SK-N-SH (cell line): ENCODE results near the gene OR6C4. TPM values are rescaled to one million over a fixed set of nuclear protein-coding genes. Genes with fewer than 3 reads are reported as not detected.
"Not testable (repeated sequence)": the region's sequence is repeated elsewhere in the genome, so short reads cannot be mapped to it uniquely, and the experiment has no call there.

ENCODE experiments used
- CTCF ChIA-PET: fragments of 300-600, 350-600 bp; formaldehyde crosslinking; extraction: SDS; loops from one replicate; lab custom pipeline; 2021; lab: Yijun Ruan, JAX
- POLR2A ChIA-PET: fragments of 350-600 bp; sonication (Branson Sonifier 250); formaldehyde crosslinking; extraction: SDS; loops from one replicate; lab custom pipeline; 2020; ENCODE audit warnings: antibody characterized with exemption, inconsistent platforms; lab: Yijun Ruan, JAX
- DNase-seq: peaks from one replicate; pipeline ENCODE4 v3.0.0; 2012
- H2AFZ ChIP-seq: fragments of 200-600 bp; sonication (generic); 2 replicates; pipeline ENCODE4 v1.8.1; 2016; ENCODE audit warnings: antibody characterized with exemption, mild to moderate bottlenecking, low read depth
- H3F3A ChIP-seq: fragments of 200-600 bp; sonication (generic); replicated peaks from 2 replicates; pipeline ENCODE3; 2016; ENCODE audit warnings: antibody characterized with exemption, mild to moderate bottlenecking; ENCODE audit not compliant: insufficient read depth
- H3K27ac ChIP-seq, 2 experiments: fragments of 200-500 bp in 1 of 2; fragments of 200-600 bp in 1 of 2; sonication (Bioruptor generic) in 1 of 2; sonication (generic), shearing (Covaris generic) in 1 of 2; 2 replicates each; pipeline versions ENCODE4 v1.5.1 to v1.6.1; 2014 to 2016; ENCODE audit warnings: low read depth in 2 of 2, inconsistent platforms in 1 of 2, low read length in 1 of 2, mild to moderate bottlenecking in 1 of 2, mixed read lengths in 1 of 2
- H3K27me3 ChIP-seq: fragments of 200-600 bp; sonication (generic), shearing (Covaris generic); 2 replicates; pipeline ENCODE4 v1.6.1; 2016; ENCODE audit warnings: mixed run types; ENCODE audit not compliant: insufficient read depth
- H3K36me3 ChIP-seq, 2 experiments: fragments of 200-500 bp in 1 of 2; fragments of 200-600 bp in 1 of 2; sonication (Bioruptor generic) in 1 of 2; sonication (generic) in 1 of 2; replicated peaks in 1 of 2; 2 replicates each; pipeline versions ENCODE3 to v1.5.1; 2014 to 2016; ENCODE audit warnings: low read length in 1 of 2, mild to moderate bottlenecking in 1 of 2; ENCODE audit not compliant: insufficient read depth in 2 of 2, control insufficient read depth in 1 of 2
- H3K4me1 ChIP-seq, 2 experiments: fragments of 200-500 bp in 1 of 2; fragments of 200-600 bp in 1 of 2; sonication (Bioruptor generic) in 1 of 2; sonication (generic), shearing (Covaris generic) in 1 of 2; 2 replicates each; pipeline versions ENCODE4 v1.5.1 to v1.6.1; 2014 to 2016; ENCODE audit warnings: low read depth in 1 of 2, low read length in 1 of 2, mixed run types in 1 of 2; ENCODE audit not compliant: insufficient read depth in 2 of 2, control insufficient read depth in 1 of 2
- H3K4me2 ChIP-seq: fragments of 200-600 bp; sonication (generic), shearing (Covaris generic); 2 replicates; pipeline ENCODE4 v1.6.1; 2017; ENCODE audit warnings: mixed run types
- H3K4me3 ChIP-seq, 2 experiments: fragments of 200-500 bp in 1 of 2; fragments of 200-600 bp in 1 of 2; sonication (Bioruptor generic) in 1 of 2; sonication (generic), shearing (Covaris generic) in 1 of 2; 2 replicates each; pipeline versions ENCODE4 v1.5.1 to v1.8.1; 2014 to 2016; ENCODE audit warnings: low read depth in 2 of 2, inconsistent platforms in 1 of 2, low read length in 1 of 2, mild to moderate bottlenecking in 1 of 2, mixed read lengths in 1 of 2, moderate library complexity in 1 of 2
- H3K79me2 ChIP-seq: fragments of 200-600 bp; sonication (generic); 2 replicates; pipeline ENCODE4 v1.8.1; 2017; ENCODE audit warnings: mild to moderate bottlenecking; ENCODE audit not compliant: insufficient read depth
- H3K9ac ChIP-seq: fragments of 200-600 bp; sonication (generic); 2 replicates; pipeline ENCODE4 v1.6.1; 2017; ENCODE audit warnings: mixed run types
- H3K9me2 ChIP-seq: fragments of 200-600 bp; sonication (generic); 2 replicates; pipeline ENCODE4 v1.6.1; 2017; ENCODE audit warnings: mixed run types
- H3K9me3 ChIP-seq: fragments of 200-600 bp; sonication (generic); 2 replicates; pipeline ENCODE4 v1.6.1; 2017; ENCODE audit warnings: mixed run types, mild to moderate bottlenecking, moderate library complexity
- H4K20me1 ChIP-seq: fragments of 200-600 bp; sonication (generic); 2 replicates; pipeline ENCODE4 v1.6.1; 2017; ENCODE audit warnings: mild to moderate bottlenecking, mixed run types; ENCODE audit not compliant: insufficient read depth
- GATA2 ChIP-seq: sonication (generic); formaldehyde crosslinking; IDR thresholded peaks from 2 replicates; pipeline ENCODE4 v1.5.0; 2020; ENCODE audit warnings: mild to moderate bottlenecking, missing genetic modification reagents
- IRF3 ChIP-seq: fragments of 150-350 bp; IDR thresholded peaks from 2 replicates; pipeline ENCODE4 v1.6.1; 2016; ENCODE audit warnings: mild to moderate bottlenecking, low read depth, low read length
- POLR2AphosphoS5 ChIP-seq: IDR thresholded peaks from 2 replicates; pipeline ENCODE4 v1.6.1; 2012; ENCODE audit warnings: low read depth, low read length
- SMC3 ChIP-seq: IDR thresholded peaks from 2 replicates; pipeline ENCODE4 v1.6.1; 2012; ENCODE audit warnings: low read depth, low read length, improper control_type of control experiment
- TCF12 ChIP-seq: IDR thresholded peaks from 2 replicates; pipeline ENCODE4 v1.4.0; 2012
- WGBS: methylation state at CpG from one replicate; pipeline ENCODE4 v1.1.6; 2017; ENCODE audit warnings: low lambda C conversion rate; 5-methylcytosine and 5-hydroxymethylcytosine counted together
- polyA plus RNA-seq, 3 experiments: library from polyadenylated mRNA; depleted of rRNA; stranded (reverse); fragments of >200 nt; gene quantifications; 2 replicates each; pipeline ENCODE4 v1.2.3, GENCODE V29; 2012
- TF ChIP-seq, protein P1 (sequence below): IDR thresholded peaks from 2 replicates; pipeline ENCODE4; 2012

OR6C4 gene
- polyA plus RNA-seq, 1 of the 3 experiments (the other 2 are of a cell fraction) = not detected

DNA sequence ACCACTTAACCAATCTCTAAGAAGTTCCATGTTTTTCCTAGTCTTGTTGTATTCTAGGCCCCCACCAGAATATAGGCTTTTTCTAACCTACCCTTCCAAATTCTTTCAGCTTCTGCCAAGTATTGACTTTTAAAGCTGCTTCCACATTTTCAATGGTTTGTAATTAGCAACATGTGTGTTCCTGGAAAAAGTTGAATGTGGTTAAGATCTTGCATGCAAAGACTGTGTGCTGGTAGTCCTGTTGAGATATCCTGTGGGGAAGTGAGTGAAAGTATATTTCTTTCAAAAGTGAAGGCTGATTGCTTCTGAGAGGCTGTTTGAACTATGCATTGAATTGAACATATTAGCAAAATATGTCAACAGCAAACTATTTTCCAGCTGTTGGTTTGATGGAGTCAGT, 646 bp upstream of the OR6C4 start (continued):
- TF ChIP-seq IRF3 = no peak
- TF ChIP-seq GATA2 (CRISPR knock-in tag) = no peak
- TF ChIP-seq, protein P1, sequence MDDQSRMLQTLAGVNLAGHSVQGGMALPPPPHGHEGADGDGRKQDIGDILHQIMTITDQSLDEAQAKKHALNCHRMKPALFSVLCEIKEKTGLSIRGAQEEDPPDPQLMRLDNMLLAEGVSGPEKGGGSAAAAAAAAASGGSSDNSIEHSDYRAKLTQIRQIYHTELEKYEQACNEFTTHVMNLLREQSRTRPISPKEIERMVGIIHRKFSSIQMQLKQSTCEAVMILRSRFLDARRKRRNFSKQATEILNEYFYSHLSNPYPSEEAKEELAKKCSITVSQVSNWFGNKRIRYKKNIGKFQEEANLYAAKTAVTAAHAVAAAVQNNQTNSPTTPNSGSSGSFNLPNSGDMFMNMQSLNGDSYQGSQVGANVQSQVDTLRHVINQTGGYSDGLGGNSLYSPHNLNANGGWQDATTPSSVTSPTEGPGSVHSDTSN = no peak
- TF ChIP-seq, all 33 proteins: peak for 0

GRCh38 chr12:55554296-55554695, 4.9 kb downstream of the OR6C4 start:
- TF ChIP-seq POLR2AphosphoS5 = no peak
- no peak for TF ChIP-seq GATA2 (CRISPR knock-in tag)
- TF ChIP-seq SMC3 = no peak
- no peak for TF ChIP-seq TCF12
- TF ChIP-seq, all 33 proteins: peak for 0
- DNase-seq = no peak
- no peaks in the 10 kb centered on the region for H3F3A ChIP-seq
- H3K36me3 ChIP-seq = no peaks in the 10 kb centered on the region
- no peaks in the 10 kb centered on the region for H3K9me2 ChIP-seq
- CTCF ChIA-PET = no interaction called here
- H3K9ac ChIP-seq = no peak overlapping the region
- H3K4me3 ChIP-seq = no peak overlapping the region
- no peak overlapping the region for H3K4me2 ChIP-seq
- no peaks in the 10 kb centered on the region for H3K27me3 ChIP-seq
- no peak overlapping the region for H2AFZ ChIP-seq
- 0 out of 2 replicates have a peak, but pooled peaks cover 3% of the 10 kb centered on the region for H3K9me3 ChIP-seq
- no peaks in the 10 kb centered on the region for H3K79me2 ChIP-seq
- POLR2A ChIA-PET = no interaction called here
- H3K27ac ChIP-seq = no peak overlapping the region
- no peaks in the 10 kb centered on the region for H4K20me1 ChIP-seq
- no peaks in the 10 kb centered on the region for H3K4me1 ChIP-seq

- H3K27ac ChIP-seq, H3K79me2 ChIP-seq, H3K4me3 ChIP-seq, H3F3A ChIP-seq, H3K4me1 ChIP-seq, H2AFZ ChIP-seq, H3K9me2 ChIP-seq, CTCF ChIA-PET, POLR2A ChIA-PET, H3K4me2 ChIP-seq, H3K9me3 ChIP-seq, H3K27me3 ChIP-seq, H3K36me3 ChIP-seq, H4K20me1 ChIP-seq, H3K9ac ChIP-seq, DNase-seq: not testable (repeated sequence)
Measured at GRCh38 chr12:55570060-55570459, 20.7 kb downstream of the OR6C4 start.

- CTCF ChIA-PET, DNase-seq, POLR2A ChIA-PET: not testable (repeated sequence)
Measured at GRCh38 chr12:55570689-55571088, 21.3 kb downstream of the OR6C4 start.

More at GRCh38 chr12:55570689-55571088, 21.3 kb downstream of the OR6C4 start:
- H3K4me1 ChIP-seq, H4K20me1 ChIP-seq, H3K9ac ChIP-seq, H2AFZ ChIP-seq, H3K4me3 ChIP-seq, H3K9me2 ChIP-seq, H3K27ac ChIP-seq, H3K27me3 ChIP-seq, H3F3A ChIP-seq, H3K79me2 ChIP-seq, H3K36me3 ChIP-seq, H3K9me3 ChIP-seq, H3K4me2 ChIP-seq: not testable (repeated sequence)
- 3% methylated on average over 1 of the region's 1 CpG for WGBS
